SJCRH30 (cell line): ENCODE data around the gene ZNF593. TPM values are rescaled to one million over a fixed set of nuclear protein-coding genes. Genes with fewer than 3 reads are reported as not detected.

ENCODE experiments used
- DNase-seq, 2 experiments: peaks; one replicate each; pipeline ENCODE4 v3.0.0-alpha.2; 2015 to 2020
- H3K27ac ChIP-seq: fragments of 250-450 bp; sonication (Bioruptor Pico); 2 replicates; pipeline ENCODE4 v1.5.1; 2020; ENCODE audit warnings: mild to moderate bottlenecking, moderate library complexity
- H3K27me3 ChIP-seq: fragments of 250-450 bp; sonication (Bioruptor Pico); 2 replicates; pipeline ENCODE4 v1.5.1; 2020; ENCODE audit warnings: mild to moderate bottlenecking, moderate library complexity
- H3K36me3 ChIP-seq: fragments of 250-450 bp; sonication (Bioruptor Pico); 2 replicates; pipeline ENCODE4 v1.5.1; 2020; ENCODE audit warnings: mild to moderate bottlenecking, moderate library complexity
- H3K4me1 ChIP-seq: fragments of 250-450 bp; sonication (Bioruptor Pico); 2 replicates; pipeline ENCODE4 v1.5.1; 2020; ENCODE audit warnings: mild to moderate bottlenecking, moderate library complexity
- H3K4me3 ChIP-seq: fragments of 250-450 bp; sonication (Bioruptor Pico); 2 replicates; pipeline ENCODE4 v1.5.1; 2020; ENCODE audit warnings: mild to moderate bottlenecking, moderate library complexity
- H3K9me3 ChIP-seq: fragments of 250-450 bp; sonication (Bioruptor Pico); replicated peaks from 2 replicates; pipeline ENCODE4 v1.5.1; 2020; ENCODE audit warnings: mild to moderate bottlenecking, moderate library complexity
- total RNA-seq: library from RNA; depleted of rRNA; stranded (reverse); fragments of >200 nt; shearing (Covaris generic); gene quantifications from 2 replicates; pipeline ENCODE4 v1.2.3, GENCODE V29; 2014; rRNA removed

Gene ZNF593
- total RNA-seq = 27.4 and 38.8 TPM in 2 replicates

DNA sequence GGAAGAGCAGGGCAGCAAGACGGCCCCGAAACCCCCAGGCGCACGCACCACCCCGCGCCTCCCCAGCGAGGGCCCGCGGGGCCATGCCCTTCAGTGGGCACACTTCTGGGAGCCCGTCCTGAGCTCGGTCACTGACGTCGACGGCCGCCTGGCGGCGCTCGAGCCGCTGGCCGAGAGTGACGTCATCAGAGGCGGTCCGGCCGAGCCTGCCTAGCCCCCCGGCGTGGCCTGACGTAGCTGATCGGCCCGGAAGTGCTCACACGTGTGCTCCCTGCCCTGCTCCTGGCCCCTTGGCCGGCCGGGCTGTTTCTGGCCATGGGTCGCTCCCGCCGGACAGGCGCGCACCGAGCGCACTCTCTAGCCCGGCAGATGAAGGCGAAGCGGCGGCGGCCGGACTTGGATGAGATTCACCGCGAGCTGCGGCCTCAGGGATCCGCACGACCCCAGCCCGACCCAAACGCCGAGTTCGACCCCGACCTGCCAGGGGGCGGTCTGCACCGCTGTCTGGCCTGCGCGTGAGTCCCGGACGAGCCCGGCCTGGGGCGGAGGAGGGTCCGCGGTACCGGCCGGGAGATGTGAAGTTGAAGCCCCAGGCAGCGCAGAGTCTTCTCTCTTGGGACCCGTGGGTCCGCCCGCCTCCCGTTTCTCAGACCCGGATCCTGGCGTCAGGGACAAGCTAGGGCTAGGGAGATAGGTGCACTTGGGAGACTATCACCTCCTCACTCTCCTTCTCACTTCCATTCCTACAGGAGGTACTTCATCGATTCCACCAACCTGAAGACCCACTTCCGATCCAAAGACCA, at the start of gene ZNF593:
Gene ZNF593, plus strand, starts transcription at position 240 of the 803 bp plus-strand sequence. Its CDS starts 76 bp downstream, at position 316.
- H3K4me1 ChIP-seq = peaks cover 42% of the 10 kb centered on the region
- H3K4me3 ChIP-seq = peak within 1 kb of the TSS; percentile 92
- H3K9me3 ChIP-seq = no peaks in the 10 kb centered on the region
- H3K36me3 ChIP-seq = no peaks in the 10 kb centered on the region
- H3K27me3 ChIP-seq = no peaks in the 10 kb centered on the region
- peak within 1 kb of the TSS; percentile 54 for H3K27ac ChIP-seq
- peak; percentile 93 to 94 for DNase-seq

DNA sequence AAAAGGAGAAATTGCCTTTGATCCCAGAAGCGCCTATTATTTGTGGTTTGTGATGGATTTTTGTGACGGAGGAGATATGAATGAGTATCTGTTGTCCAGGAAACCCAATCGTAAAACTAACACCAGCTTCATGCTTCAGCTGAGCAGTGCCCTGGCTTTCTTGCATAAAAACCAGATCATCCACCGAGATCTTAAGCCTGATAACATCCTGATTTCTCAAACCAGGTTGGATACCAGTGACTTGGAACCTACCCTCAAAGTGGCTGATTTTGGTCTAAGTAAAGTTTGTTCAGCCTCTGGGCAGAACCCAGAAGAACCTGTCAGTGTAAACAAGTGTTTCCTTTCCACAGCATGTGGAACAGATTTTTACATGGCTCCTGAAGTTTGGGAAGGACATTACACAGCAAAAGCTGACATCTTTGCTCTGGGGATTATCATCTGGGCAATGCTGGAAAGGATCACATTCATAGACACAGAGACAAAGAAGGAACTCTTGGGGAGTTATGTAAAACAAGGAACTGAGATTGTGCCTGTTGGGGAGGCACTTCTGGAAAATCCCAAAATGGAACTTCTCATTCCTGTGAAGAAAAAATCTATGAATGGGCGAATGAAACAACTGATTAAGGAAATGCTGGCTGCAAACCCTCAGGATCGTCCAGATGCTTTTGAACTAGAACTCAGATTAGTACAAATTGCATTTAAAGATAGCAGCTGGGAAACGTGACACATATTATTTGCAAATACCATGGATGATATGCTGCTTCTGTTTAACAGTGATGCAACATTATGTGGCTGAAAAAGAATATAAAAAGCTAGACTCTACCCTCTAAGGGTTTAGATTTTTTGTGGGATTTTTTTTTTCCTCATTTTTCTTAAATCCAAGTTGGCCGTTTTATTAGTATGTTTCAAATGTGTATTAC, 47.6 kb upstream of the ZNF593 start:
- no peaks in the 10 kb centered on the region for H3K4me1 ChIP-seq
- no peak overlapping the region for H3K27ac ChIP-seq
- no peak for DNase-seq

DNA sequence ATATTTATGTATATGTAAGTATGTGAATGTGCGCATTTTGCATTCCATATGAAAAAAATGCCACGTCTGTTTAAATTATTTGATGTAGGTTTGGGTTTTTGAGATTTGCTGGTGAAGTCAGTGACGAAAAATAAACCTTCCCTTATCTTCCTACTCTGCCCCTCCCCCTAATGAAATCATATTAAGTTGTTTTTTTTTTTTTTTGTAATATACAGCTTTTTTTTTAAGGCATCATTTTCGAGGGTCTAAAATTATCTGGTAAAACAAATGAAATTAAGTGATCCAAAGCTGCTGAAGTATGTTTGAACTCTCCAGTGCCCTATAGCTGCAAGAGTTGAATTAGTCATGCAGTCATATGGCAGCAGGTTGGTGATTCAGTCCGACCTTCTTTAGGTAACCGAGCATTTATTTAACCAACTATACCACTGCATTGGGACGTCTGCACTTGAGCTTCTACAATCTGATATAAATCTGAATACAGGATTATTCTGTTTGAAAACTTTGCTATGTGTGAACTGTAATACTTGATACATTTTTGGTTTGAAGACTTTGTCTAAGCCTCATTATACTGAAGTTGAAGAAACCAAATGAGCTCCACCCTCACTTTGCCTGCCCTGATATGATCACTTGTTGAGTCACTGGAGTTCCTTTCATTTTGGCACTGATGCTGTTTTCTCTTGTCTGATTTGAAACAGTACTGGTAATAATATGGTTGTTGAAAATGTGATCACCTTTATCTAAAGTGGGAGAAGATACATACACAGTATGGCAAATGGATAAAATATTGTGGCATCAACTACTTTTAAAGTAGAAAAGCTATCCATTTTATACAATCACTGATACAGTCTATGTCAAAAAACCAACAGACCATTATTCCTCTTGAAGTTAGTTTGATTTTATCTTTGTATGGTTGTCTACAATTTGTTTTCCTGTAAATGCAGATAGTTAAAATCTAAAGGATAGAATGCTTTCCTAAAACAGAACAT, 46.4 kb upstream of the ZNF593 start:
- no peak for DNase-seq
- Histone ChIP-seq H3K27ac (no peak overlapping the region), H3K27me3 (no peaks in the 10 kb centered on the region), H3K4me1 (no peaks in the 10 kb centered on the region), H3K9me3 (no peaks in the 10 kb centered on the region), H3K4me3 (no peak overlapping the region), H3K36me3 (peaks cover 9% of the 10 kb centered on the region; the same call in 1 of the 2 replicates)

More for the DNA sequence above, 47.6 kb upstream of the ZNF593 start:
- Histone ChIP-seq H3K4me3 (no peak overlapping the region), H3K9me3 (no peaks in the 10 kb centered on the region), H3K27me3 (no peaks in the 10 kb centered on the region), H3K36me3 (peaks cover 9% of the 10 kb centered on the region; the same call in 1 of the 2 replicates)

DNA sequence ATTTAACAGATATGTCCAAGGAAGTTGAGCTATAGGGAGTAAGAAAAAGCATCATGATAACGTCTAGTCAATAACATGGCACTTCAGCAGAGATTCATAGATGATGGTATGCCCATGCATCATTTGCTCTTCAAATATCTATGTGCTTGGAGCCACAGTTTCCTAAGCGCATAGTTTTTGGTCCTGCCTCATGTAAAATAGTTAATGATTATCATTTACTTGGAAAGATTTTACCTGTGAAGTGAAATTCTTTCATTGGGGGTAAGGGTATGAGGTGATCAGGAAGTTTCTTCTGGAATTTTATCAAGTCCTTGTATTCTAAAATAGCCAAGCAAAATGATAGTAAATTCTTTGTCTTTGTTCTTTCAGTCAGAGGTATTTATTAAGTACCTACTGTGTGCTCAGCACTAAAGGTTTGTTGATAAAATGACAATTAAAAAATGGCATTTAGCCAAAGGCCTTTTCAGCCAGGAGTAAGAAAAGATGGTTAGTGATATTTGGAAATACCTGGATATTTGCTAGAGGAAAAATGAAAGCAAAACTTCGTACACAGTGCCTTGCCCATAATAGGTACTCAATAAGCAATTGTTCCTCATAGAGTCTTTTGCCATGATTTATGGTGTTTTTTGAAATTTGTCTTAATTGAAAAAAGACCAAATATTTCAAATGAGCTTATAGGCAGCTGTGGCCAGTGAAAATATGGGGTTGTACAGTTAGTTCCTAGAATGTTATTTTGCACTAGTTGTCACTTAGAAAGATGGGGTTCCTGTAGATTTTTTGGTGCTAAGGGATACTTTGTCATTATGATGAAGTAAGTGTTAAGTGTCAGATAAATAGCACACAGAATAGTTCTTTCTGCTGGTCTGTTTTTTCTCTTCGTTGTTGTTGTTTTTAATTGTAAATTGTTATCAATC, 45.0 kb upstream of the ZNF593 start:
- no peak for DNase-seq
- no peaks in the 10 kb centered on the region for H3K4me1 ChIP-seq
- H3K36me3 ChIP-seq = peaks cover 2% of the 10 kb centered on the region; the same call in 1 of the 2 replicates
- H3K4me3 ChIP-seq = no peak overlapping the region
- no peak overlapping the region for H3K27ac ChIP-seq
- H3K27me3 ChIP-seq = peaks cover 4% of the 10 kb centered on the region; the same call in 1 of the 2 replicates
- no peaks in the 10 kb centered on the region for H3K9me3 ChIP-seq

DNA sequence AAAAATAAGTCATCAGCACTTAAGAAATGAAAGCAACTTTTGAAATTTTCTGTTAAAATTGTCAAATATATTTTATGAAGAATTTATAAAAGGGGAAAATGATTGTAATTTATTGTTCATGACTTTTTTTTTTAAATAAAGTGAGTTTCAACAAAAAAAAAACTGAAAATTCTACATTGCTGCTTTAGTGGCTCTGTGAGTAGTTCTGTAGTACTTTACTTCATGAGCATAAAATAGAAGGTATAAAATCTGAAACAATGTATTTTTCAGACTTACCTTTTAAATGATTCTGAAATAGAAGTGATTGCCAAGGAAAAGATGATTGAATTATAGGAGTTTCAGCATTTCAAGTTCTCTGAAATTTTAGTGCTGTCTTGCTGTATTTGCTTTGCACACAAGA, 44.3 kb upstream of the ZNF593 start:
- DNase-seq = no peak
- H3K4me3 ChIP-seq = no peak overlapping the region
- no peak overlapping the region for H3K27ac ChIP-seq
- H3K9me3 ChIP-seq = no peaks in the 10 kb centered on the region
- peaks cover 2% of the 10 kb centered on the region; the same call in 1 of the 2 replicates for H3K36me3 ChIP-seq
- H3K4me1 ChIP-seq = no peaks in the 10 kb centered on the region
- H3K27me3 ChIP-seq = peaks cover 4% of the 10 kb centered on the region; the same call in 1 of the 2 replicates

DNA sequence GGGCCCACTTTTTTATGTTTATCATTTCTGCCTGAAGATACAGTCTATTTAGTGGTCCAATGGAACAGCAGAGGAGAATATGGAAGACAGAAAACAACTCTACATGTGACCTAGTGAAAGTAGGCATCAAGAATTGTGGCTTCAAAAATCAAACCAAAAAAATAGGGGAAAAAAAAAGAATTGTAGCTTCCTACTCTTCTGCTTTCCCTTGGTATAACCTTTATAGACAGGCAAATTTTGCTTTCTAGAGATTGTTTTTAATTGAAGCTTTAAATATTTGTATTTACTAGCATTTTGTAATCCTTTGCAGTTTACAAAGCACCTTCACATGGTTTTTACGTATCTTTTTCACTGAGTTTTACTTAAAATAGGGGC, 43.8 kb upstream of the ZNF593 start:
- Histone ChIP-seq H3K4me1 (no peaks in the 10 kb centered on the region), H3K27me3 (peaks cover 6% of the 10 kb centered on the region), H3K4me3 (no peak overlapping the region), H3K36me3 (peaks cover 2% of the 10 kb centered on the region; the same call in 1 of the 2 replicates), H3K9me3 (no peaks in the 10 kb centered on the region), H3K27ac (no peak overlapping the region)
- DNase-seq = no peak

DNA sequence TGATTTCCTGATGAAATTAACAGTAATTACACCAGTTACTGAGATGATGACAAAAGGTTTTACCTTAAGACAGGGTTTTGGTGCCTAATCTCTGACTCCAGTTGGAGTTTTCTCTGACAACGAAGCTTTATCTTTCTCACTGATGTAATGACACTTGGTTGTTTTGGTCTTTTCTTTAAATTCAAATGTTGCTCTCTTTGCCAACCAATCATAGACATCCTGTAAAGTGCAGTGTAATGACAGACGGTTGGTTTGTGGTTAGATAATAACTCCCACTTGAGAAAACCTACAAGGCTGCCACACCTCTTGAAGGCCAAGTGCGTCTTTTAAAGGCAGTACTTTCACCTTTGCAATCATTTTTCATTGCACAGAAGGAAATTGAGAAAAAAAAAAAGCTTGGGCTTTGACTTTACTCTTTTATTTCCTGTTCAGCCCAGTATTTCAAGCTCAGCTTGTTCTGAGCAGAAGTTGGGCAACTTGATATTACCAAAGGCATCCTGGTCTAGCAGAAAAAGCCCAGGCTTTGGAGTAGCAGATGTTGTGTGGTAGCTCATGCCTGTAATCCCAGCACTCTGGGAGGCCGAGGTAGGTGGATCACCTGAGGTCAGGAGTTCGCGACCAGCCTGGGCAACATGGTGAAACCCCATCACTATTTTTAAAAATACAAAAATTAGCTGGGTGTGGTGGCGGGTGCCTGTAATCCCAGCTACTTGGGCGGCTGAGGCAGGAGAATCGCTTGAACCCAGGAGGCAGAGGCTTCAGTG, 43.2 kb upstream of the ZNF593 start:
- Histone ChIP-seq H3K4me3 (no peak overlapping the region), H3K27ac (no peak overlapping the region), H3K27me3 (peaks cover 12% of the 10 kb centered on the region), H3K36me3 (peaks cover 1% of the 10 kb centered on the region; the same call in 1 of the 2 replicates), H3K9me3 (no peaks in the 10 kb centered on the region), H3K4me1 (no peaks in the 10 kb centered on the region)
- no peak for DNase-seq

DNA sequence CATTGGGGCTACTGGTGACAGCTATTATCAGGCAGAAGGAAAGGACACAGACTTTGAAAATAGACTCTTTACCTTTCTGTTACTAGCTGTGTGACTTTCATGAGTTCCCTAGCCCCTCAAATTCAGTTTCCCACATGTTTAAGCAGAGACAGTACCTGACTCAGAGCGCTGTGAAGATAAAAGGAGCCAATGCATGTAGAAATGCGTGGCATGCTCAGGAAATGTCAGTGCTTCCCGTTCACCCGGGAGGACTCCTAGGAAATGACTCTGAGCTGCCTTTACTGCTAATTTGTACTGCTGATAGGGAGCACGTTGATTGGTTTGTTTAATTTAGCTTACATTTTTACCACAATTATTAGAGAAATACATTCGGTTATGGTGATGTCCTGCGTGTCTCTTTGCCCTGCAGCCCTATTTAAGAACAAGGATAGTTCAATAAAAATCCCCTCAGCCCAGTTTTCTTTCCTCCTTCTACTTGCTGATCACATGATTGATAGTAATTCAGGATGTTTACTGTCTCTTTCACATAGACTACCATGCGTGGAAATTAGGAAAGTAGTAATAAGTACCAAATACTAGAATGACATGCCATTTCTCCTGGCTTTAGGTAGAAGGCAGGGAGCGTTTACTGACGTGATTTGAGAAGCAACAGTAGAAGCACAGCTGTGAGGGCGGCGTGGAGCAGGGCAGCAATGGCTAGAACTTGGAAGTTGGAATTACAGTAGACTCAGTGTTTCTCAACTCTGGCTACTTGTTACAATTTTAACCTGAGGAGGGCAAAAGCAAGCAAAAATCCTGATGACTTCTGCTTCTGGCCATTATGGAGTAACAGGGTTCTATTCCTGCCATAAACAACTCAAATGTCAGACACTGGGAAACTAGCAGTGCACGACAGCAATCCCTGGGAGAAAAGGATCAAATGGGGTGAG, 42.2 kb upstream of the ZNF593 start:
- no peak for DNase-seq
- no peak overlapping the region for H3K4me3 ChIP-seq

DNA sequence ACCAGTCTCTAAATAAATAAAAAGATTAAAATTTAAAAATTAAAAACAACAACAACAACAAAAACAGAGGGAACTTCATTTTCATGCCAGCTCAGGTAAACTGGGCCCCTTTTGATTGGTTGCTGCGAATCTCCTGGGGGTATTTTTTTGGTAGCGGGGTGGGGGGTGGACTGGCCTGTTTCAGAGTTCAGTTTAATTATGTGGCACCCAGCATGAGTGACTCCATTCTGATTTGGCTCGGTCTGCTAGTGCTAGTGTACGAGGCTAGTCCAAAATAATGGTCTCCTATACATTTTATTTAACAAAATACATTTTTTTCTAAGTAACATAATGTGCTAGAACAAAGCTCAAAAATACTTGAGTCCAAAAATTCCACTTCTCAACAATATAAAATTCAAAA, 39.9 kb upstream of the ZNF593 start:
- H3K9me3 ChIP-seq = no peaks in the 10 kb centered on the region
- no peak overlapping the region for H3K27ac ChIP-seq
- DNase-seq = no peak
- no peaks in the 10 kb centered on the region for H3K36me3 ChIP-seq
- no peaks in the 10 kb centered on the region for H3K4me1 ChIP-seq
- no peak overlapping the region for H3K4me3 ChIP-seq
- H3K27me3 ChIP-seq = peaks cover 15% of the 10 kb centered on the region

More for the DNA sequence above, 42.2 kb upstream of the ZNF593 start:
- Histone ChIP-seq H3K36me3 (no peaks in the 10 kb centered on the region), H3K27ac (no peak overlapping the region), H3K4me1 (no peaks in the 10 kb centered on the region), H3K9me3 (no peaks in the 10 kb centered on the region), H3K27me3 (peaks cover 15% of the 10 kb centered on the region)

DNA sequence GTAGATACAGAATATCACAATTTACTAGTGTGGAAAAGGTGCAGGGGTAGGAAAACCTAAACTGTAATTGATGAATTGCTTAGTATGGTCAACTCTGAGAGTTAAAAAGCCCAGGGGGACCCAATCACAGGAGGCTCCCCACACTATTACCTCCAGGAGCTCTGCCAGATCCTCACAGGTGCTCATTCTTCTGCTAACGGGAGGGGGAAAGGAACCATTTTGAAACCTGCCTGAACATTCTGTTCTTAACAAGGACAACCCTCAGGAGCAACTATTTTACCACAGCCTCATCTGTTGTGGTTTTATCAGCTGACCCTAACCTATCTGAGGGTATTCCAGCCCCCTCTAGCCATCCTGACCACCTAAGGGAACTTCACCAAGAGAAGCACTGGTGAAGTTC, 39.0 kb upstream of the ZNF593 start:
- no peak for DNase-seq
- no peak overlapping the region for H3K4me3 ChIP-seq
- no peak overlapping the region for H3K27ac ChIP-seq
- peaks cover 15% of the 10 kb centered on the region for H3K27me3 ChIP-seq
- H3K9me3 ChIP-seq = no peaks in the 10 kb centered on the region
- no peaks in the 10 kb centered on the region for H3K36me3 ChIP-seq
- no peaks in the 10 kb centered on the region for H3K4me1 ChIP-seq

DNA sequence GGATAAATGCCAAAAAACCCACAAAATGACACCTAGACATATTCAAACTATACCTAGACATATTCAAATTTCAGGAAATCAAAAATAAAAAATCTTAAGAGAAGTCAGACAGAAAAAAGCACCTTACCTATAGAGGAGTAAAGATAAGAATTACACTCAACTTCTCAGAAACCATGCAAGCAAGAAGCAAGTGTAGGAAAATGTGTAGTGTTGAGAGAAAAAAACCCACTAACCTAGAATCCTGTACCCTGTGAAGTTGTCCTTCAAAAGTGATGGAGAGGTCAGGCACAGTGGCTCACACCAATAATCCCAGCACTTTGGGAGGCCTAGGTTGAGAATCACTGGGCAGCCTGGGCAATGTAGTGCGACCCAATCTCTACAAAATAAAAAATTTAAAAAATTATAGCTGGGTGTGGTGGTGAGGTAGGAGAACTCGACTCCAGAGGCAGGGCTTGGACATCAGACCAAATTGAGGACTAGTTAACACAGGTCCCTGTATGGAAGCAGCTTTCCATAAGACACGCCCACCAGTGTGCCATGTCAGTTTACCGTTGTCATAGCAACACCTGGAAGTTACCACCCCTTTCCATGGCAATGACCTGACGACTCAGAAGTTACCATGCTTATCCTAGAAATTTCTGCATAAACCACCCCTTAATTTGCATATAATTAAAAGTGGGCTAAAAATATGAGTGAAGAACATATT, 37.4 kb upstream of the ZNF593 start:
- H3K27me3 ChIP-seq = peaks cover 15% of the 10 kb centered on the region
- H3K9me3 ChIP-seq = no peaks in the 10 kb centered on the region
- no peaks in the 10 kb centered on the region for H3K4me1 ChIP-seq
- no peak overlapping the region for H3K4me3 ChIP-seq
- H3K36me3 ChIP-seq = no peaks in the 10 kb centered on the region
- DNase-seq = peak in 1 of 2 experiments; percentile 37
- H3K27ac ChIP-seq = no peak overlapping the region
